Measurements from ENCODE around the gene ARHGAP30.
"Not testable (repeated sequence)": the region's sequence is repeated elsewhere in the genome, so short reads cannot be mapped to it uniquely, and the experiment has no call there.

ARHGAP30 gene

GRCh38 chr1:161069731-161070270, at the start of gene ARHGAP30:
ARHGAP30 (minus strand) TSS chr1:161069891; CDS start chr1:161069624, 267 bp downstream.
- no peak for DNase-seq (ENCODE audit: low read depth)

GRCh38 chr1:161117759-161118581, 48.3 kb upstream of the ARHGAP30 start, which contains the start of the genes NIT1 and PFDN2:
NIT1 (plus strand) TSS chr1:161118105; CDS start chr1:161118177, 72 bp downstream.
PFDN2 (minus strand) TSS chr1:161118037; CDS start chr1:161118026, 11 bp downstream.
- DNase-seq (ENCODE audit: low read depth) = no peak

GRCh38 chr1:161115961-161116360, 46.3 kb upstream of the ARHGAP30 start:
- not testable (repeated sequence) for DNase-seq (ENCODE audit: low read depth)

GRCh38 chr1:161115132-161115711, 45.5 kb upstream of the ARHGAP30 start:
- no peak for DNase-seq (ENCODE audit: low read depth)

DNA sequence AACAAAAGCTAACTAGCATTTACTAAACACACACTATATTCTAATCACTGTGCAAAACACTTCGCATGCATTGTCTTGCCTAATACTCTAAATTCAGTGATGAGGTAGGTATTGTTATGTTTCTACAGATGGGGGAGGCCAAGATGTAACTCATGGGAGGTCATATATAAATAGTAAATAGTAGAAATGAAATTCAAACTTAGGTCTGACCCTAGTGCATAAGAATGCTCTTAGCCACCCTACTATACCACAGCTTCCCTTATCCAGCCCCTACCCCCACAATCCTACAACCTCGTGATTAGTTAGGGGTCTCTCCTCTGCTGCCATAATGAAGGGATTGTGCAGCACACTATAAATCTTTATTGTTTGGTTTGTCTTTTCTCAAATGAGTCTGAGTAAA, 44.9 kb upstream of the ARHGAP30 start:
- no peak for DNase-seq (ENCODE audit: low read depth)

DNA sequence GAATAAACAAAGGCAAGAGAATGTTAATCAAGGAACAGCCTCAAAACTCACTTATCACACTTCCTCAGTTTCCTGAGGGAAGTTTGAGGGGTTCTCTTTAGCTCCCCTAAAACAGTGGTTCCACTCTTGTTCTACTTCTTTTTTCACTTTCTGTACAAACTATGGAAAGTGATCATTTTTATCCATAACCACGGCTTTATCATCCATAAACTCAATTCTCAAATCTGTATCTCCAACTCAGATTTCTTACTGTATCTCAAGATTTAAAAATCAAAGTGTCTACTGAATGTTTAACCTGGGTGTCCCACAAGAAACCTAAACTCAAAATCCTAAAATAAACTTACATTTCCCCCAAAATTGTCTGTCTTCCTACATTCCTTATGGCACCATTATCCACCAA, 44.2 kb upstream of the ARHGAP30 start:
- no peak for DNase-seq (ENCODE audit: low read depth)

GRCh38 chr1:161111527-161111926, 41.8 kb upstream of the ARHGAP30 start:
- no peak for DNase-seq (ENCODE audit: low read depth)

- DNase-seq (ENCODE audit: low read depth) = no peak
These were observed 41.4 kb upstream of the ARHGAP30 start for GRCh38 chr1:161111117-161111516.

DNA sequence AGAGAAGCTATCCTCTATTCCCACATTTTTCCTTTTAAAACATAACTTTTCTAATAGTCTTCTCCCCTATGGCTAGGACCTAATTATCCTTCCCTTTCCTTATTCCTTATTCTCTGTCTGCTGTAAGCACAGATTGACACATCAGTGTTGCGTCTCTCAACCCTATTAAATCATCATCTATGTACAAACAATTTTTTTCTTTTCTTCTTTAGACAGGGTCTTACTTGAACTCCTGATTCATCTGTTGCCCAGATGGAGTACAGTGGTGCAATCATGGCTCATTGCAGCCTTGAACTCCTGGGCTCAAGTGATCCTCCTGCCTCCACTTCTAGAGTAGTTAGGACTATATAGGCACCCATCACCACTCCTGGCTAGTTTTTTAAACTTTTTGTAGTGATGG, 36.7 kb upstream of the ARHGAP30 start:
- no peak for DNase-seq (ENCODE audit: low read depth)

GRCh38 chr1:161100556-161100955, 30.9 kb upstream of the ARHGAP30 start:
- DNase-seq (ENCODE audit: low read depth) = no peak

DNA sequence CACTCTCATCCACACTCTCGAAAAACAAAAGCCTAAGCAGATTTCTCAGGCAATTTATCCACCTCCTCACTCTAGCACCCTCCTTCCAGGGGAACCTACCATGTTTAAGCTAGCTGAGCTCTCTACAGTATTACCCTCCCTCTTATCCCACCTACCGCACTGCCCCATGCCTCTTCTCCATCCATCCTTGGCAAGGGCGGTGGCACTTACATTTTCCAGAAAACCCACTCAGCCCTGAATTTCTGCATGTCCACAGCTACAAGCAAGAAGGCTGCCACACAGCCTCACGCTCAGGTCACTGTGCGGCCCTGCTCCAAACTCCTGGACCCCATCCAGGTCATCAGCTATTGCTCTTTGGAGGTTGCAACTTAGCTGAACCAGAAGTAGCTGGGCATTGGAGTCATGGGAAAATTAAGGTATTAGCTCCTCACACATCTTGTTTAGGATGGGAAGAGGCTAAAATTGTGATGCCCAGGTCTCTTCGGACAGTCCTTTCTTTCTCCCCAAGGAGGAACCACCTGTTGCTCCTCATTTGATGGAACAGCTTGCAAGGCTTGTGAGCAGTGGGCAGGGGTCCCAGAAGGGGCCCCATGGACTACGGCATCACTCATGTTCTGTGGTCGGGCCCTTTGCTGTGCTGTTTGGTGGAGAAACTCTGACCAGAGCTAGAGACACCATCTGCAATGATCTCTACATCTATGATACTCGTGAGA, 29.6 kb upstream of the ARHGAP30 start:
- no peak for DNase-seq (ENCODE audit: low read depth)

GRCh38 chr1:161098210-161099068, 28.7 kb upstream of the ARHGAP30 start, which contains the start of gene KLHDC9:
KLHDC9 (plus strand) TSS chr1:161098361; CDS start chr1:161098536, 175 bp downstream.
- DNase-seq (ENCODE audit: low read depth) = no peak

GRCh38 chr1:161096530-161096929, 26.8 kb upstream of the ARHGAP30 start:
- DNase-seq (ENCODE audit: low read depth) = no peak

DNA sequence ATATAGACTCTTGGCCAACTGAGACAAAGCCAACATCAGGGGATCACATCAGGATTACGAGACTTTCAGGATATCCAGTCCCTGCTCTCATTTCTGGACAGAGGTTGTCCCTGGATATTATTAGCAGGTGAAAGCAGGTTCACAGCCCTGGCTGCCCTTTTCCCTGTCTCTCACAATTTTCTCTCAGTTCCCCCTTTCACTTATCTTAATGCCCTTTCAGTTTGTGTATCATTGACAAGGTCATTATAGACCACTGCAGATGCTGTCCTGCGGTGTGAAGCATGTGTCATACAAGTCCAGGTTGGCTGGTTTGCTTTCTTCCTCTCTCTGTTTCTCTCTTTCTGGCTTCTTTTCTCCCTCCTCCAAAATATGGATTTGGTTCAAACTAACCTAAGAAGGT, 26.3 kb upstream of the ARHGAP30 start:
- no peak for DNase-seq (ENCODE audit: low read depth)

- no peak for DNase-seq (ENCODE audit: low read depth)
These were observed 25.5 kb upstream of the ARHGAP30 start for GRCh38 chr1:161095230-161095629.

DNA sequence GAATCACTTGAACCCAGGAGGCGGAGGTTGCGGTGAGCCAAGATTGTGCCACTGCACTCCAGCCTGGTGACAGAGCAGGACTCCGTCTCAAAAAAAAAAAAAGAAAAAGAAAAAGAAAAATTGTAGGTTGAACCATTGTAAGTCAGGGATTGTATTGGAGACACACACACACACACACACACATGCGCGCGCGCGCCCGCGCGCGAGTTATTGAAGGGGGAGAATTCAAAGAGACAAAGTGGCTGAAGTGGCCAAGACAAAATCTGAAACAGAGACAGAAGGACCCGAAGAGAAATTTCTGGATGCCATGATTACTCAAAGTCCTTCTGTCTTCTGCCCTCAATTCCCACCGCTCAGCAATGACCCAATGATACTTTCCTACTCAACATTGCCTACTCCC, 24.8 kb upstream of the ARHGAP30 start:
- DNase-seq (ENCODE audit: low read depth) = no peak

DNA sequence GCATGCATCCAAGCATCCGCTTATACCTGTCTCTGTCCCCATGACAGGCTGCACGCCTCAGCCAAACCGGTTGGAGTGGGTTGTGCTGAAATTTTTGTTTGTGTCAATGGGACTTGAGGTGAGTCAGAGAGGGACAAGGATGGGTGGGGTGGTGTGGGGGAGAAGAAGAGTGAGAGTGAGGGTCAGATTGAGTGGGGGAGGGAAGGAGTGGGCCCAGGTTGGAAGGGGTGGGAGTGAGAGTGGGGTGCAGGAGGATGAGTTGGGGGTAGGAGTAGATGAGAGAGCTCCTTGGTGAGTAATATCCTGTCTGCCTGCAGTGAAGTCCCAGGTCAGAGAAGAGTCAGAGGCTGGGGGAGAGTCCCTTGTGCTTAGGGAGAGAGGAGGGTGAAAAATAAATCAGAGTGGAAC, 22.9 kb upstream of the ARHGAP30 start:
- no peak for DNase-seq (ENCODE audit: low read depth)

GRCh38 chr1:161091796-161092507, 22.3 kb upstream of the ARHGAP30 start:
- no peak for DNase-seq (ENCODE audit: low read depth)

DNA sequence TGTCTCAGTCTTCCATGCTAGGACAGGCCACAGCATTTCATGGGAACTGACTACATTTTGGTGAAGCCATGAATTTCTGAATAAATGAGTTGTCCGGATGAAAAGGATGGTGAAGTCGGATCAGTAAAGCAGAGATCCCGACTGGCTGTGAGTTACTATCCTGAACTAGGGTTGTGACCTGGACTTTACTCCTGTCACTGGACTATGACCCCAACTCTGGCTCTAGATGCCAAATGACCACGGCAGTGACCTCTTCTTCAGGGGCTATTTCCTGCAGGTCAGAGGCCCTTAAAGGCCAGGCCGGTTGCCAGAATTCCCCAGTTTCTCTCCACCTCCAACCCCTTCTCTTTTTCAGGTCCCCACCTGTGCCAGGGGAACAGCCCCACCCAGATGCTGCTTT, 21.4 kb upstream of the ARHGAP30 start:
- DNase-seq (ENCODE audit: low read depth) = no peak

DNA sequence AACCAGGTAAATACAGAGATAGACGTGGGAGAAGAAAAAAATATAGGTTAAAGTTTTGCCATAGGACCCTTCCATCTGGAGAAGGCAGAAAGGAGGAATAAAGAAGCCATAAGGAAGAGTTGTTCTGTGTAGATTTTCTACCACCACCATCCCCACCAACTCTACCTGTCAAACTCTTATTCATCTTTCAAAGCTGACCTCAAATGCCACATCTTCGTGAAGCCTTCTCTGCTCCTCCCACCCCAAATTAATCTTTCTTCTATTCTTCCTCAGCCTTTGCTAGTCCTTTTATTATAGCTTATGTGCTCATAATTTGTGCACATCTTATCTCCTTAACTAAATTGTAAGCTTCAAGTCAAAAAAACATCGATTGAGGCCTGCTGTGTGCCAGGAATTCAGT, 20.9 kb upstream of the ARHGAP30 start:
- no peak for DNase-seq (ENCODE audit: low read depth)

DNA sequence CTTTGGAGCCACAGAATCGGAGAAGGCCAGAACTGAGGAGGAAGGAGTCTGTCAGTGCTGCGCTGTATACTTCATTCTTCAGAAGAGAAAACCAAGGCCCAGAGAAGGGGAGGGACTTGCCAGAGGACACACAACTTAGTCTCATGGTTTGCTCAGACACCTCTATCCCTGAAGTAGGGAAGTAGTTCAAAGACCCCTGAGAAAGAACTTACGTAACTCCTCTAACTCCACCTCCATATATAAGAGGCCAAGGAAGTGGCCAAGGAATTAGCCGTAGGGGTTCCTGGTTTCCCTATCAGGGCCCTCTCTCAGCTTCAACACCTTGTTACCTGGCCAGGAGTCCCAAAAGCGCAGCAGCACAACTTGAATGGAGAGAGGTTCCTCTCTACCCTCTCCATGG, 20.2 kb upstream of the ARHGAP30 start:
- no peak for DNase-seq (ENCODE audit: low read depth)
